ENCODE data around the gene EMX1.

DNA sequence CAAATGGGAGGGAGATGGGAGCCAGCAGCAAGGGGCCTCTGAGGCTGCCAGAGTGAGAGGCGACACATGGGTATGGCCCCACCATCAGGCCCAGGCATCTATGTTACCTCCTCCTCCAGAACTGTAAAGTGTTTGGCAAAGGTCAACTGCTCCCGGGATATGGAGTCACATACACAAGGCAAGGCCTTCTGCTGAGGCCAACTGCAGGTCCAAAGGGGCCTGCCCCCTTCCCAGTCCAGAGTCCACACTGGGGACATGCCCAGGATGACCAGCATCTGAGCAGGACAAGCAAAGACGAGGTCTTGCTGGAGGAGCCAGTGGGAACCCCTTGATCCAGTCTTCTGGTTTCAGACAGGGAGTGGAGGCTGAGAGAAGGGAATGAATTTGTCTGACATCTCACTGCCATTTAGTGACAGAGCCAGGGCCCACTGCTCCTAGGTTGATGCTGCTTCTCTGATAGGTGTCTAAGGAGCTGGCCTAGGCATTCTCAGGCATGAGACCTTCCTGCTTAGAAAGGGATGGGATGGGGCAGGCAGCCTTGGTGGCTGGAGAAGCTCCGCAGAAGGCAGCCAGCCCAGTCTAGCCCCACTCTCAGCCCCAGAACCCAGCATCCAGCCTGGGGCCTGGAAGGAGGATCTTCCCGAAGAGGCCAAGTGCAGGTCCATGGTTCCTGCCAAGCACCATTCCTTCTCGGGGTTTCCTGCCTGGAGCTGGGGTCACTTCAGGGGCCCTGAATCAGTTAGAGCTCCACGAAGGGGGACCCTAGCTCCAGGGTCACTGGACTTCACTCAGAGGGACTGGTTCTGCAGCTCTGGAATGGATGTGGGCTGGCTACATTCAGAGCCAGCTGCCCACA, 26.4 kb downstream of the EMX1 start:
- TF ChIP-seq POLR2A (IDR thresholded peaks at IDR 0.05), result no peak
- TF ChIP-seq, protein P1, sequence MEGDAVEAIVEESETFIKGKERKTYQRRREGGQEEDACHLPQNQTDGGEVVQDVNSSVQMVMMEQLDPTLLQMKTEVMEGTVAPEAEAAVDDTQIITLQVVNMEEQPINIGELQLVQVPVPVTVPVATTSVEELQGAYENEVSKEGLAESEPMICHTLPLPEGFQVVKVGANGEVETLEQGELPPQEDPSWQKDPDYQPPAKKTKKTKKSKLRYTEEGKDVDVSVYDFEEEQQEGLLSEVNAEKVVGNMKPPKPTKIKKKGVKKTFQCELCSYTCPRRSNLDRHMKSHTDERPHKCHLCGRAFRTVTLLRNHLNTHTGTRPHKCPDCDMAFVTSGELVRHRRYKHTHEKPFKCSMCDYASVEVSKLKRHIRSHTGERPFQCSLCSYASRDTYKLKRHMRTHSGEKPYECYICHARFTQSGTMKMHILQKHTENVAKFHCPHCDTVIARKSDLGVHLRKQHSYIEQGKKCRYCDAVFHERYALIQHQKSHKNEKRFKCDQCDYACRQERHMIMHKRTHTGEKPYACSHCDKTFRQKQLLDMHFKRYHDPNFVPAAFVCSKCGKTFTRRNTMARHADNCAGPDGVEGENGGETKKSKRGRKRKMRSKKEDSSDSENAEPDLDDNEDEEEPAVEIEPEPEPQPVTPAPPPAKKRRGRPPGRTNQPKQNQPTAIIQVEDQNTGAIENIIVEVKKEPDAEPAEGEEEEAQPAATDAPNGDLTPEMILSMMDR (IDR thresholded peaks at IDR 0.05), result no peak

Measured in Peyer's patch (tissue), 4 donors.